ENCODE data around the gene PLCD3. TPM values are rescaled to one million over a fixed set of nuclear protein-coding genes. Genes with fewer than 3 reads are reported as not detected.

Gene PLCD3
- total and polyA plus RNA-seq, 2 of the 8 experiments (the other 6 are each of a cell fraction or from before 2014, with no cell fraction given), result 26.5 to 48.1 TPM

GRCh38 chr17:45160447-45161287, 28.4 kb upstream of the PLCD3 start:
- Histone ChIP-seq H3K79me2 (ENCODE audit: control insufficient read depth in 1 of 2, insufficient read depth in 2 of 2, low read length in 2 of 2) (peaks cover 0 to 6% of the 10 kb centered on the region in 2 experiments; a peak in 2 of 4 replicates), H3K79me1 (ENCODE audit: low read depth, low read length) (no peaks in the 10 kb centered on the region), H4K8ac (ENCODE audit: extremely low read depth, insufficient read depth, low read length) (peak overlapping the region; percentile 100), H2BK15ac (ENCODE audit: low read length) (no peak overlapping the region; the same call in 1 of the 2 replicates), H3K18ac (ENCODE audit: extremely low read depth, low read length) (peak overlapping the region; percentile 99), H3K23me2 (ENCODE audit: low read depth, low read length) (peaks cover 6% of the 10 kb centered on the region), H3K56ac (replicated peaks; ENCODE audit: insufficient read length, low read depth, low read length) (peak overlapping the region; percentile 98), H2BK120ac (replicated peaks; ENCODE audit: low read depth, low read length) (peak overlapping the region; percentile 70), H2AK5ac (ENCODE audit: low read depth, low read length) (peak overlapping the region; percentile 71; the same call in 1 of the 2 replicates), H4K20me1 (replicated peaks in 1 of 2; ENCODE audit: control insufficient read depth in 1 of 2, insufficient read depth in 2 of 2, low read length in 2 of 2) (no peaks in the 10 kb centered on the region), H3K9me3 (ENCODE audit: insufficient read depth in 2 of 2, low read depth in 1 of 2, low read length in 1 of 2) (no peaks in the 10 kb centered on the region), H2BK12ac (ENCODE audit: low read depth, low read length) (peak overlapping the region; percentile 77; the same call in 1 of the 2 replicates), H3K27me3 (replicated peaks in 1 of 4; ENCODE audit: control insufficient read depth in 3 of 4, extremely low read depth in 1 of 4, insufficient read depth in 3 of 4, low read length in 3 of 4) (no peaks in the 10 kb centered on the region), H3K4me3 (ENCODE audit: extremely low read depth in 1 of 4, insufficient read depth in 2 of 4, low read depth in 3 of 4, low read length in 4 of 4) (peak overlapping the region; percentile 73 to 97 (median 88)), H3K23ac (ENCODE audit: insufficient read length) (peak overlapping the region; percentile 72), H2BK20ac (ENCODE audit: low read length) (no peak overlapping the region), H3K9ac (replicated peaks in 1 of 4; ENCODE audit: extremely low read depth in 1 of 4, low read depth in 3 of 4, low read length in 3 of 4) (peak overlapping the region; percentile 98 to 100 (median 99)), H3K4ac (replicated peaks; ENCODE audit: insufficient read length, low read depth, low read length) (peak overlapping the region; percentile 98), H2AFZ (ENCODE audit: low read length) (no peak overlapping the region), H3K4me1 (replicated peaks in 1 of 4; ENCODE audit: control insufficient read depth in 3 of 4, insufficient read depth in 4 of 4, low read length in 3 of 4) (peaks cover 0 to 9% (median 3%) of the 10 kb centered on the region in 4 experiments; a peak in 3 of 7 replicates), H3K14ac (ENCODE audit: insufficient read length) (peak overlapping the region; percentile 66), H3K36me3 (ENCODE audit: control insufficient read depth in 2 of 4, insufficient read depth in 4 of 4, low read length in 3 of 4) (no peaks in the 10 kb centered on the region), H2BK5ac (ENCODE audit: low read depth, low read length) (peak overlapping the region; percentile 99), H3K27ac (ENCODE audit: low read depth, low read length) (peak overlapping the region; percentile 99), H3K4me2 (ENCODE audit: insufficient read depth in 1 of 2, low read depth in 2 of 2, low read length in 2 of 2) (peak overlapping the region; percentile 81 to 84), H4K91ac (replicated peaks; ENCODE audit: insufficient read length, low read length) (peak overlapping the region; percentile 97), H4K5ac (ENCODE audit: insufficient read length, low read depth, low read length) (peak overlapping the region; percentile 95)
- POLR2A ChIA-PET (ENCODE audit: partially characterized antibody), result interaction anchor here (0.6 to 26.8 kb wide), 32 partner anchors 6 to 1033 kb away, joined by 3 to 1076 read pairs (median 6); partner anchors contain the start of genes ACBD4, DCAKD, EFTUD2 and HEXIM1
- DNase-seq (ENCODE audit: low read depth in 1 of 2, low spot score in 2 of 2), result peak in 1 of 2 experiments; percentile 88
- FAIRE-seq, result no peak
- CTCF ChIA-PET (ENCODE audit: partially characterized antibody), result interaction anchor here (0.6 to 11.5 kb wide), 13 partner anchors 10 to 81 kb away, joined by 3 to 115 read pairs (median 4); partner anchors contain the start of genes ACBD4 and HEXIM1
- 3% methylated on average over 38 of the region's 48 CpGs; no CpG with 5 or more reads in 1 of the 2 experiments for WGBS, 2 experiments (ENCODE audit: extremely low coverage in 1 of 2, insufficient coverage in 1 of 2, insufficient read length in 1 of 2, insufficient replicate concordance in 2 of 2, low coverage in 1 of 2, low lambda C conversion rate in 2 of 2, missing lambda C conversion rate in 1 of 2)
- TF ChIP-seq KDM5A (IDR thresholded peaks at IDR 0.05; ENCODE audit: low read length) (no peak), NRF1 (IDR thresholded peaks at IDR 0.05; ENCODE audit: low read depth, low read length) (no peak), RXRA (IDR thresholded peaks at IDR 0.05; ENCODE audit: insufficient read depth, low read depth, low read length) (no peak), CHD1 (IDR thresholded peaks at IDR 0.05; ENCODE audit: low read depth, low read length) (no peak), SUZ12 (IDR thresholded peaks at IDR 0.05; ENCODE audit: low read length) (no peak), SAP30 (IDR thresholded peaks at IDR 0.05; ENCODE audit: insufficient read depth, insufficient replicate concordance, low read length) (no peak), HDAC6 (IDR thresholded peaks at IDR 0.05; ENCODE audit: low read depth, low read length) (no peak), GTF2F1 (IDR thresholded peaks at IDR 0.05; ENCODE audit: borderline replicate concordance, low read depth, low read length) (no peak; the same call in 1 of the 2 replicates), ATF3 (IDR thresholded peaks at IDR 0.05; ENCODE audit: insufficient read depth, low read depth, low read length) (no peak), NANOG (IDR thresholded peaks at IDR 0.05; ENCODE audit: insufficient read depth, low read depth, low read length, poor library complexity, severe bottlenecking) (no peak)
